Measurements from ENCODE around the gene TTC3.
"Not testable (repeated sequence)": the region's sequence is repeated elsewhere in the genome, so short reads cannot be mapped to it uniquely, and the experiment has no call there.

Gene TTC3, protein sequence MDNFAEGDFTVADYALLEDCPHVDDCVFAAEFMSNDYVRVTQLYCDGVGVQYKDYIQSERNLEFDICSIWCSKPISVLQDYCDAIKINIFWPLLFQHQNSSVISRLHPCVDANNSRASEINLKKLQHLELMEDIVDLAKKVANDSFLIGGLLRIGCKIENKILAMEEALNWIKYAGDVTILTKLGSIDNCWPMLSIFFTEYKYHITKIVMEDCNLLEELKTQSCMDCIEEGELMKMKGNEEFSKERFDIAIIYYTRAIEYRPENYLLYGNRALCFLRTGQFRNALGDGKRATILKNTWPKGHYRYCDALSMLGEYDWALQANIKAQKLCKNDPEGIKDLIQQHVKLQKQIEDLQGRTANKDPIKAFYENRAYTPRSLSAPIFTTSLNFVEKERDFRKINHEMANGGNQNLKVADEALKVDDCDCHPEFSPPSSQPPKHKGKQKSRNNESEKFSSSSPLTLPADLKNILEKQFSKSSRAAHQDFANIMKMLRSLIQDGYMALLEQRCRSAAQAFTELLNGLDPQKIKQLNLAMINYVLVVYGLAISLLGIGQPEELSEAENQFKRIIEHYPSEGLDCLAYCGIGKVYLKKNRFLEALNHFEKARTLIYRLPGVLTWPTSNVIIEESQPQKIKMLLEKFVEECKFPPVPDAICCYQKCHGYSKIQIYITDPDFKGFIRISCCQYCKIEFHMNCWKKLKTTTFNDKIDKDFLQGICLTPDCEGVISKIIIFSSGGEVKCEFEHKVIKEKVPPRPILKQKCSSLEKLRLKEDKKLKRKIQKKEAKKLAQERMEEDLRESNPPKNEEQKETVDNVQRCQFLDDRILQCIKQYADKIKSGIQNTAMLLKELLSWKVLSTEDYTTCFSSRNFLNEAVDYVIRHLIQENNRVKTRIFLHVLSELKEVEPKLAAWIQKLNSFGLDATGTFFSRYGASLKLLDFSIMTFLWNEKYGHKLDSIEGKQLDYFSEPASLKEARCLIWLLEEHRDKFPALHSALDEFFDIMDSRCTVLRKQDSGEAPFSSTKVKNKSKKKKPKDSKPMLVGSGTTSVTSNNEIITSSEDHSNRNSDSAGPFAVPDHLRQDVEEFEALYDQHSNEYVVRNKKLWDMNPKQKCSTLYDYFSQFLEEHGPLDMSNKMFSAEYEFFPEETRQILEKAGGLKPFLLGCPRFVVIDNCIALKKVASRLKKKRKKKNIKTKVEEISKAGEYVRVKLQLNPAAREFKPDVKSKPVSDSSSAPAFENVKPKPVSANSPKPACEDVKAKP (N-terminal part only)

DNA sequence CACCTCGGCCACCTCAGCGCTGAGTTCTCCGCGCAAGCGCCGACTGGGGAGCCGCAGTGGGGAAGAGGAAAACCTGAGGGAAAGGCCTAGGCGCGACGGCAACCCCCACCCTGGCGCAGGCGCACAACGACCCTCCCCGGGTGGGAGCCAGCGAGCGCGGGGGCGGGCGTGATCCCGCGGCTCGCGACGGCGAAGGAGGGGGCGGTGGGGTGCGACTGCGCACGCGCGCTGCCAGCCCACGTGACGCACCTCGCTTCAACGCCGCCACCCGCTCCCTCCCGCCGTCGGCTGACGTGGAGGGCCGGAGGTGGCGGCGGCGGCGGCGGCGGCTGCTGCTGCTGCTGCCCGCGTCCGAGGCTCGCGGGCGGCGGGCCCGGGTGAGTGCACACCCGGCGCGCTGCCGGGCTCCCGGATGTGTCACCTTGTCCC, at the start of gene TTC3, which contains the start of gene PIGP:
TSS of gene TTC3 (plus strand) at position 267 of the 429 bp plus-strand sequence. CDS start 14,004 bp downstream, outside the sequence.
TSS of gene PIGP (minus strand) at position 84 of the 429 bp plus-strand sequence. CDS start 556 bp downstream, outside the sequence.
- in situ Hi-C loops (cut with MboI; ENCODE audit: low sequenced_read_pairs): no loop called here

DNA sequence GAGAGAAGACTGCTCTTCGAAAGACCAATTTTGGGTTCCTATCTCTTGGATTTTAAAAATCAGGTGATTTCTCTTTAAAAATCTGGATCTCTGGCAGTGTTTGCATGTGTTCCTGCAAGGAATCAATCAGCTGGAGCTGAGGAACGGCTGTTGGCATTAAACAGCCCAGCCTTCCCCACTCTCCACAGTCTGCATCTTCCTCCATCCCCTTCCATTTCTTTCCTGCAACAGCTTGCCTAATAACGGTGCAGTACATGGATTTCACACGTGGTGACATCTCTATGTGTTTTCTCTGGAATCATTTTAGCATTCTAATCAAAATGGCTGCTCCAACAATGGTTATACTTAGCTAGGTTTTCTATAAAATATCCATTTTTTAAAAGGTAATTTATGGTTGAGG, 46.6 kb upstream of the TTC3 start:
- in situ Hi-C loops (cut with MboI; ENCODE audit: low sequenced_read_pairs): no loop called here

DNA sequence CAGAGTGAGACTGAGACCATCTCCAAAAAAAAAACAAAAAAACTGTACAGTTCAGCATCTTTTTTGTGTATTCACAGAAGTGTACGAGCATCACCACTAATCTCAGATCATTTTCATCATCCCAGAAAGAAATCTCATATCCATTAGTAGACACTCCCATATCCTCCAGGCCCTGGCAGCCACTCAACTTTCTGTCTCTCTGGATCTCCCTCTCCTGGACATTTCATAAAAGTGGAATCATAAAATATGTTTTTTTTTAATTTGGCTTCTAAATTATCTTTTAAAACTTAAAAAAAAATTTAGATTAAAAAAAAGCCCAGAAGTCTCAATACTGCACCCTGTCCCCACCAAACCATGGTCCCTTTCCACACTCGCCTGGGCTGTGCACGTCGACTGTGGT, 44.5 kb upstream of the TTC3 start:
- in situ Hi-C loops (cut with MboI; ENCODE audit: low sequenced_read_pairs): no loop called here

DNA sequence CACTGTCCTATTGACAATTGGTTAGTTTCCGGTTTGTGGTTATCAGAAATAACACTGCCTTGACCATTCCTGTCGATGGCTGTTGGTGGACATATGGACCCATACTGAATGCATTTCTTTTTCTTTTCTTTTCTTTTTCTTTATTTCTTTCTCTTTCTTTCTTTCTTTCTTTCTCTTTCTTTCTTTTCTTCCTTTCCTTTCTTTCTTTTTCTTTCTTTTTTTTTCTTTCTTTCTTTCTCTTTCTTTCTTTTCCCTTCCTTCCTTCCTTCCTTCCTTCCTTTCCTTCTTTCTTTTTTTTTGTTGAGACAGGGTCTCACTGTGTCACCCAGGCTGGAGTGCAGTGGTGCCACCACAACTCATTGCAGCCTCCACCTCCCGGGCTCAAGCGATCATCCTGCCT, 42.2 kb upstream of the TTC3 start:
- in situ Hi-C loops (cut with MboI; ENCODE audit: low sequenced_read_pairs): no loop called here

DNA sequence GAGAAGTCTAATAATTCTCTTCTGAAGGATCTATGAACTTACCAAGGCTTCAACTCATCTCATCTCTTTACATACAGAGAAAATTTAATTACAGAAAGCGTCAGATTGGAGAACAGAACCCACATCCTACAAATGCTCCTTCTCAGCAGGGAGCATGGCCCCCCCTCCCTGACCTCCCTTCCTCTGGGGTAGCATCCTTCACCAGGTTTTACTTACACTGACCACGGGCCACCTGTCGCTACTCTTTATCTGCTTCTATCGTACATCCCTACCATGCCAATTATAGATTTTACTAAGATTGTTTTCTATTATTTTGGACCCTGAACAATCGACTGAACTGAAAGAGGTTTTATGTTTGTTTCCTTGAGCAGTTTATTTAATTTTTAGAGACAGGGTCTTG, 40.8 kb upstream of the TTC3 start:
- in situ Hi-C loops (cut with MboI; ENCODE audit: low sequenced_read_pairs): no loop called here

DNA sequence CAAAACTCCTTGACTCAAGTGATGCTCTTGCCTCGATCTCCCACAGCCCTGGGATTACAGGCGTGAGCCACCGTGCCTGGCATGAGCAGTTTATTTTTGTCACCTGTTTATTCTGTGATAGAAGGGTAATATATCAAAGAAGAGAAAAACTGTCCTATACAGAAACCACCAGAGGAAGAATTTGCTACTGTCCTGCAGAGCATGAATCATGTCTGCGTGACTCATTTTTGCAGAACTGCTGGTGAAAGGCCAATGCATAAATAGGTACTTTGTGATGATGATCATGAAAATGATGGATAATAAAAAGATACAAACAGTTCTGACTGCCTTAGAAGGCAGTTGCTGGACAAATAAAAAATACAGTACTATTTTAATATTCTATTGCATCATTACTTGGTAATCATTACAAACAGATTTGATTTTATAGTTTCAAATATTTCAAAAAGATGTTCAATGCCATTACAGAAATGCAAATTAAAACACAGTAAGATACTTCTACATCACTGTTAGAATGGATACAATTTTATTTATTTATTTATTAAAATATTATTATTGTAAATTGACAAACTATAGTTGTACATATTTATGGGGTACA, 40.1 kb upstream of the TTC3 start:
- in situ Hi-C loops (cut with MboI; ENCODE audit: low sequenced_read_pairs): no loop called here

DNA sequence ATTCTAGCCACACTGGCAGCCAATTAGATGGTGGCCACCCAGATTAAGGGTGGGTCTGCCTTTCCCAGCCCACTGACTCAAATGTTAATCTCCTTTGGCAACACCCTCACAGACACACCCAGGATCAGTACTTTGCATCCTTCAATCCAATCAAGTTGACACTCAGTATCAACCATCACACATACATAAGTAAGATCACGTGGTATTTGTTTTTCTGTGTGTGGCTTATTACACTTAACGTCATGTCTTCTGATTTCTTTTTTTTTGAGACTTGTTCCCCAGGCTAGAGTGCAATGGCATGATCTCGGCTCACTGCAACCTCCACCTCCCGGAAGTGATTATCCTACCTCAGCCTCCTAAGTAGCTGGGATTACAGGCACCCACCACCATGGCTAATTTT, 38.7 kb upstream of the TTC3 start:
- in situ Hi-C loops (cut with MboI; ENCODE audit: low sequenced_read_pairs): not testable (repeated sequence)

DNA sequence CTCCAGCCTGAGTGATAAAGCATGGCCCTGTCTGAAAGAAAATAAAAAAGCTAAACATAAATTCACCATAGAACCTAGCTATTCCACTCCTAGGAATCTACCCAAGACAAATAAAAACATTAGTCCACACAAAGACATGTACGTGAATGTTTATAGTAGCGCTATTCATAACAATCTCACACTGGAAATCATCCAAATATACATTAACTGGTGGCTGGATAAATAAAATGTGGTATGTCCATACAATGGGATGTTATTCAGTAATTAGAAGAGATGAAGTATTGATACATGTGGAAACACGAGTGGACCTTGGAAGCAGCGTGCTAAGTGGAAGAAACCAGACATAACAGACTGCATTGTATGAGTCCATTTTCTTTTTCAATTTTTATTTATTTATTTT, 36.9 kb upstream of the TTC3 start:
- in situ Hi-C loops (cut with MboI; ENCODE audit: low sequenced_read_pairs): no loop called here

DNA sequence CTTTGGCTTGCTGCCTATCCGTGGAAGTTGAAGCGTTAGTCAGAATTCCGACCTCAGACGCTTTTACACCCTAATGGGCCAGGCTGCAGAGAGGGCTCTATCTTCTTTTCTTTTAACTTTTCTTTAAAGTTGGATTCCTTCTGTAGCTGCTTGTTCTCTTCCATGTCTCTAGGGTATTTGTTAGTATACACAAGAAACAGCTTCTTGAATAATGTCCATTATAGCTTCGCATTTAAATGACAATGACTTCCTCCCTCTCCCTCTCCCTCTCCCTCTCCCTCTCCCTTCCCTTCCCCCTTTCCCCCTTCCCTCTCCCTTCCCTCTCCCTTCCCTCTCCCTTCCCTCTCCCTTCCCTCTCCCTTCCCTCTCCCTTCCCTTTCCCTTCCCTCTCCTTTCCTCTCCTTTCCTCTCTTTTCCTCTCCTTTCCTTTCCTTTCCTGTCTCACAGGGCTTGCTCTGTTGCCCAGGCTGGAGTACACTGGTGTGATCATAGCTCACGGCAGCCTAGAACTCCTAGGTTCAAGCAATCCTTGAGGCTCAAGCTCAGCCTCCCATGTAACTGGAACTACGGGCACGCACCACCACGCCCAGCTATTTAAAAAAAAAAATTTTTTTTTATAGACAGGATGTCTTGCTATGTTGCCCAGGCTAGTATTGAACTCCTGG, 33.5 kb upstream of the TTC3 start:
- in situ Hi-C loops (cut with MboI; ENCODE audit: low sequenced_read_pairs): no loop called here

DNA sequence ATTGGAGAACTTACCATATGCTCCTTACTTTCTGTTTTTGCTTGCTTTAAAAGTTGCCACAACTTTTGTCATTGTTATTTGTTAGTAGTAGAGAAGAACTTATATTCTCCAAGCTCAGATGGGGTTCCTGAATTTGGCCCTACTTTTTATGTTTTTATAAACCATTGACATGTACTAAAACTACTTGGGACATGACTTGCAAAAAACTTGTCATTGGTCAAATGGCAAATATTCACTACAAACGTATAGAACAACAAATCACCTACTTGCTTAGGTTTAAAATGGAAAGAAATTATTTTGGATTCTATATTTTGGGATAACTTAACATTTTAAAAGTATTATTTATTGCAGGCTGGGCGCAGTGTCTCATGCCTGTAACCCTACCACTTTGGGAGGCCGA, 32.8 kb upstream of the TTC3 start:
- in situ Hi-C loops (cut with MboI; ENCODE audit: low sequenced_read_pairs): no loop called here

DNA sequence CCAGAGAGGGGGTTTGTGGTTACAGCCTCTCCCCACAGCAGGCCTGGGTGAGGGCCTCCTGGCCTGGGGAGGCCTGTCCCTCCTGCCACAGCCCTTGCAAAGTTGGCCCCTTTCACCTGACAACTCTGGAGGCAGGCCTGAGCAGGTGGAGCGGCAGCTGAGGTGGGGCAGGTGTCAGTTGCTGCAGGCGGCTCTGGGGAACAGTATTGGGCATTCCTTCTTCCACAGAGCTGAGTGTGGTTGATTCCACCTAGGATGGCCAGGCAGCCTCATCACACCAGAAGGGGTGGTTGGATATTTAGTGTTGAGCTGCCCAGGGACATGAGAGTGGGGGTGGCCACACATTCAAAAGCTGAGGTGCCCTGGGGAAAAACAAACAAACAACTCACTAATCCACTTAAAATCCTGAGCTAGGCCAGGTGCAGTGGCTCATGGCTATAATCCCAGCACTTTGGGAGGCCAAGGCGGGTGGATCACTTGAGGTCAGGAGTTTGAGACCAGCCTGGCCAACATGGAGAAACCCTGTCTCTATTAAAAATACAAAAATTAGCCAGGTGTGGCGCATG, 31.3 kb upstream of the TTC3 start:
- in situ Hi-C loops (cut with MboI; ENCODE audit: low sequenced_read_pairs): no loop called here

DNA sequence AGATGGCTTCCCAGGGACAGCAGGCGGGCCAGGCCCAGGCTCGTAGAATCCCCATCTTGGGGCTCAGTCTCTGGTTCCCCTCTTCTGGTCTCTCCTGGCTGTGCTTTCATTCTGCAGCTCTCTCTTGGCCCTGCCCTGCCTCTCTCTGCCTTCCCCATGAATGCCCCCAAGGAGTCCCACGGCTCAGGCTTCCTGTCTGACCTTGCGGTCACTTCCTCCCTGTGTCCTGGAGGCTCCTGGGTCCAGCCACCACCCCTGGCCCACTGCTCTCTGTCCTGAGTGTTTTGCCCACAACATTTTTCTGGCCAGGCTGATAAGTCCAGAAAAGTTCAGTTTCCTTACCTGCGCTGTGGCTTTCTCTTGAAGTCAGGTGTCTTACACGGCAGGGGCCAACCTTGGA, 29.2 kb upstream of the TTC3 start:
- in situ Hi-C loops (cut with MboI; ENCODE audit: low sequenced_read_pairs): no loop called here

DNA sequence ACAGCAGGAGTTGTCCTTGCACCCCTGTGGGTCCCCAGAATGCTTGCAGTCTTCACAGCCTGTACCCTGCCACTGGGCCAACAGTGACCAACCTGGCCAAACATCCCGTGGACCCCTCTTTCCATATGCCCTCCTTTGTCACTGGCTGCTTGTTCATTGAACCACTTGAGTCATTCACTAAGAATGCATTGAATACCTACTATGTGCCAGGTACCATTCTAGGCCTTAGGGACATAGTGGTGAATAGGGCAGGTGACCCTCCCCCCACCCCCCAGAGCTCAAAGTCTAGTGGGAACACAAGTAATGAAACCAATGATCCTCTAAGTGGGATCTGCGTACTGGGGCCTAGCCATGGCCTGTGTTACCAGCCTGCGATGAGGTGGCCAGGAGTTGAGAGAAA, 28.4 kb upstream of the TTC3 start:
- in situ Hi-C loops (cut with MboI; ENCODE audit: low sequenced_read_pairs): no loop called here

DNA sequence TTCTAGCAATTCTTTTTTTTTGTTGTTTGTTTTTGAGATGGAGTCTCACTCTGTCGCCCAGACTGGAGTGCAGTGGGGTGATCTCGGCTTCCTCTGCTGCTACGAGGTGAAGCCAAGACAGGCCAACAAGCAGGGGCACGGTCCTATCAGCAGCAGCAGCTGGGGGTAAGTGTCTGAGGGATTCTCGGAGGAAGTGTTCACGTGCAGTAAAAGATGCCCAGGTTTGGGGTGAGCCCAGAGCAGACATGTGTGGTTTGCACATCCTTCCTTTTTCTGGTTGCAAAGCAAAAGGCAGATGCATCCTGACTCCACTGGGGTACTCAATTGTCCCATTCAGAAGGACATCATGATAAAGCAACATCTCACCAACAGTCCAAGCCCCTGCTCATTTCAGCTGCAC, 27.9 kb upstream of the TTC3 start:
- in situ Hi-C loops (cut with MboI; ENCODE audit: low sequenced_read_pairs): no loop called here

DNA sequence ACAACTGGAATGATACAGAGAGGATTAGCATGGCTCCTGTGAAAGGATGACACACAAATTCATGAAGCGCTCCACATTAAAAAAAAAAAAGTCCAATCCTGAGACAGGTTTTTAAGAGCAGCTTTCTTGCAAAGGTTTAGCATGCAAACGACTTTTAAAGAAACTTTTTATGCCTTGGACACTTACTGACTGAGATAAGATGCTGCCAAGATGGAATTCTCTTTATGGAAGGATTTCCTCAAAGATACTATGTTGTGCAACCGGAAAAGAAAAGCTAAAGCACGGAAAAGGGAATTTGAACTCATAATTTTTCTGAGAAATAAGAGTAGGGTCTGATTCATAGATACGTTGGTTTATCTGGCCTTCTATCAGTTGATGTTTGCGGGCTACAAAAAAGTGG, 27.5 kb upstream of the TTC3 start:
- in situ Hi-C loops (cut with MboI; ENCODE audit: low sequenced_read_pairs): no loop called here

DNA sequence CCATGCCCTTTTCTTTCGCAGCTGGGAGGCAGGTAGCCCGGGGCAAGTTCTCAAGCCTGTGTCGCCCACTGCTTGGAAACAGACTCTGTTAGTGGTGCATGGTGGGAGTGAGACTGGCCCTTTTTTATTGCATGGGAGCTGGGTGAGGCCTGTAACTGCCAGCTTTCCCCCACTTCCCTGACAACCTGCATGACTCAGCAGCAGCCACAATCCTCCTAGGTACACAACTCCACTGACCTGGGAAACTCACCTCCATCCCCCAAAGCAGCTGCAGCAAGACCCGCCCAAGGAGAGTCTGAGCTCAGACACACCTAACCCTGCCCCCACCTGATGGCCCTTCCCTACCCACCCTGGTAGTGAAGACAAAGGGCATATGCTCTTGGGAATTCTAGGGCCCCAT, 26.0 kb upstream of the TTC3 start:
- in situ Hi-C loops (cut with MboI; ENCODE audit: low sequenced_read_pairs): no loop called here

DNA sequence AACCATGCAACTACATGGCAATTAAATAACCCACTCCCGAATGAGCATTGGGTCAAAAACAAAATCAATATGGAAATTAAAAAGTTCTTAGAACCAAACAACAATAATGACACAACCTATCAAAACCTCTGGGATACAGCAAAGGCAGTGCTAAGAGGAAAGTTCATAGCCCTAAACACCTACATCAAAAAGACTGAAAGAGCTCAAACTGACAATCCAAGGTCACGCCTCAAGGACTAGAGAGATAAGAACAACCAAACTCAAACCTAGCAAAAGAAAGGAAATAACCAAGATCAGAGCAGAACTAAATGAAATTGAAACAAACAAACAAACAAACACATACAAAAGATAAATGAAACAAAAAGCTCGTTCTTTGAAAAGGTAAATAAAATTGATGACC, 23.3 kb upstream of the TTC3 start:
- in situ Hi-C loops (cut with MboI; ENCODE audit: low sequenced_read_pairs): not testable (repeated sequence)

DNA sequence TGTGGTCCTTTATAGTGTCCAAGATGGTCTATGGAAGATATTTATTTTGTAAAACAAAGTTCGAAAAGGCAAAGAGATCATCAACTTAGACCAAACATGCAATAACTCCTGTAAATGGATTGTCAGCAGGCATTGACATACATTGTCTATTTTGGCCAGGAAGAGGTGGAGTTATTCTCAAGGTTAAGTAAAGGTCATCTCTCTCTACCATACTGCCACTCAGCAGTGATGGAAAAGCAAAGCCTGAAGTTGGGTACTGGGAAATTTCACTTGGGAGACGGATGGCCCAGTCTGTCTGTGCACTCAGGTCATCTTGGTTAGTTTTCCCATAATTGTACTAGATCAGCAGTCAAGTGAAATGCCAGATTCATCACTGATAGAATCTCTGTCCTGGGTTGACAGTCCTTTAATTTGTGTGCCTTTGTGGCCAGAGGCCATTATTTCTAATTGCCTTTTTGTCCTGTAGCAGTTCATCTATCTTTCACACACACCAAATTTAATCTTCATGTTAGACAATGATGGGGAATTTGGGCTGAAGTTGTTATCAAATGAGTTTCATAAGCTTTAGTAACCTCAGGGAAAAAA, 17.7 kb upstream of the TTC3 start:
- in situ Hi-C loops (cut with MboI; ENCODE audit: low sequenced_read_pairs): no loop called here

DNA sequence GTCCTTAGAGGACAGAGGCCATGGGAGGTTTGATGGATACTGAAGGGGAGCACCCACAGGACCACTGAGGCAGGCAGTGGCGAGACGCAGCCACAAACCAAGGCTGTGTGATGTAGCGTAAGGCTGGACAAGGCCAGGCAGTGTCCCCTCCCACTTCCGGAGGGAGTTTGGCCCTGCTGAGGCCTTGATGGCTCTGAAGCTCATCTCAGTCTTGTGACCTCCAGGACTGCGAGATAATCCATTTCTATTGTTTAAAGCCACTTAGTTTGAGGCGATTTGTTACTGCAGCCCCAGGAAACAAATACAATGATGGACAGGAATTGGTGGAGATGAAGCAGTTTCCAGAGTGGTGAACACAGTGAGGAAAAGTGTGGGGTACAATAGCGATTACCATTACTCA, 15.4 kb upstream of the TTC3 start:
- in situ Hi-C loops (cut with MboI; ENCODE audit: low sequenced_read_pairs): no loop called here

DNA sequence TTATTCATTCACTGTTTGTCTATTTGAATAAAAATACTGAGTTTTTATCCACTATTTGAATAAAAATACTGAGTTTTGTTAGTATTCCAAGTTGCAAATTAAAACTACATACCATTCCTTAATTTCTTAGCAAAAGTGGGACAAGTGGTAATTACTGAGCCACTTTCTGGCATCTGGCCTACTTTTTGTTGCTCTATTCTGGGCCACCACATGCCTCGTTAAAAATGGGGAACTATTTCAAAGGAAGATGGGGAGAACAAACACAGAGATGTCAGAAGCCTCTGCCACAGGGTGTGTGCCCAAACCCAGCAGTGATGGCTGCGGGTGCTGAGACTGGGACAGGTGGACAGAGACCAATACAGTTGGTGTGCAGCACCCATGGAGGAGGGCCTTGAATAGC, 14.8 kb upstream of the TTC3 start:
- in situ Hi-C loops (cut with MboI; ENCODE audit: low sequenced_read_pairs): no loop called here
